GM21619 (cell line): Measurements from ENCODE around the gene VAV2.

Experiments used
- ATAC-seq: cut with Tn5 transposase; IDR thresholded peaks from one replicate; pipeline ENCODE4 v1.9.1; 2021; ENCODE audit not compliant: unreplicated experiment

Gene VAV2

GRCh38 chr9:133841167-133841812 lies 150.8 kb downstream of the VAV2 start:
- no peak for ATAC-seq

- ATAC-seq = no peak
Measured at GRCh38 chr9:133839822-133840329, 152.2 kb downstream of the VAV2 start.

- ATAC-seq = no peak
Measured at GRCh38 chr9:133838859-133839507, 153.1 kb downstream of the VAV2 start.

DNA sequence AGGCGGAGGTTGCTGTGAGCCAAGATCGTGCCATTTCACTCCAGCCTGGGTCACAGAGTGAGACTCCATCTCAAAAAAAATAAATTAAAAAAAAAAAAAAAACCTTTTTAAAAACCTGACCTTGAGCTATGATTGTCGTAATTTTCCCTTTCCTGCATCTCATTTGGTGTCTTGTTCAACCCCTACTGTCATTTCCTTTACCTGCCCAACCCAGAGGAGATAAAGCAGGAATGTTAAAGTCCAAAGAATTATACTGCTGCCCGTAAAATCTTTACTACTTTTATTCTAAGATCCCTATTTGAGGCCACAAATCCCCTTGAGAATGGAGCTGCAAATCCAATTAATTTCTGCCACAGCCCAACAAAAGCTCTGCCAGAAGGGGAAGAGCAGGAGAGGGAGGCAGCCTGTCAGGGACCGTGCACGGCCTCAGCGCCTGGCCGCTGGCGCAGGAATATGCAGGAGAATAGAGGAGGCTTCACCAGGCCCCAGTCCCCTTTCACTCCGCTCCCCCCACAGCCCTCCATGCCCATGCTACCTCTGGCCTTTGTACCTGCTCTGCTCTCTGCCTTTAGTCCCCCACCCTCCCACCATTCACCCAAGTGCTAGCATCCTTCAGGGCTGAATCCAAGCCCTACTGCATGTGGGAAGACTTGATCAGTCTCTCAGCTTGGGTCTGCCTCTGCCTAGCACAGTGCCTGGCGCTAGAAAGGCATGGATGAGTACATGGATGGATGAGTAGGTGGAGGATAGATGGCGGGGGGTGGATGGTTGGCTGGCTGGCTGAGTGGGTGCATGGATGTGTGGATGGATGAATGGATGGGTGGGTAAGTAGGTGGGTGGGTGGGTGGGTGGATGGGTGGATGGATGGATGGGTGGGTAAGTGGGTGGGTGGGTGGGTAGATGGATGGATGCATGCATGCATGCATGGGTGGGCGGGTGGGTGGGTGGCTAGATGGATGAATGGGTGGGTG lies 154.2 kb downstream of the VAV2 start:
- ATAC-seq = no peak

DNA sequence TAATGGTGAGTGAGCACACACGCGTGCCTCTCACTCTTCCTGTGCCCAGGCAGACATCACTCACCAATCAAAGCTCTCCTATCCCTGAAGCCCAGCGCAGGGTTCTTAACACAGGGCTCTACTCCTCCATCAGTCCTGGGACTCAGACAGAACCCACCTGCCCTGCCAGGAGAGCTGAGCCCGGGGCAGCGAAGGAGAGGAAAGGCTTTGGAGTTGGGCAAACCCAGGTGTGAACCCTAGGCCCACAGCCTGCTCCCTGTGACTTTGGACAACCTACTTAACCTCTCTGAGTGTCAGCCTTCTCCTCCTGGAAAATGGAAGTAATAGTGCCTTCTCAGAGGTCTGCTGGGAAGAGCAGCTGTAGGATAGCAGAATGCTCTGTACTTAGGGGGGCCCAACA lies 155.3 kb downstream of the VAV2 start:
- ATAC-seq = no peak

GRCh38 chr9:133836001-133836758 lies 155.9 kb downstream of the VAV2 start:
- no peak for ATAC-seq

DNA sequence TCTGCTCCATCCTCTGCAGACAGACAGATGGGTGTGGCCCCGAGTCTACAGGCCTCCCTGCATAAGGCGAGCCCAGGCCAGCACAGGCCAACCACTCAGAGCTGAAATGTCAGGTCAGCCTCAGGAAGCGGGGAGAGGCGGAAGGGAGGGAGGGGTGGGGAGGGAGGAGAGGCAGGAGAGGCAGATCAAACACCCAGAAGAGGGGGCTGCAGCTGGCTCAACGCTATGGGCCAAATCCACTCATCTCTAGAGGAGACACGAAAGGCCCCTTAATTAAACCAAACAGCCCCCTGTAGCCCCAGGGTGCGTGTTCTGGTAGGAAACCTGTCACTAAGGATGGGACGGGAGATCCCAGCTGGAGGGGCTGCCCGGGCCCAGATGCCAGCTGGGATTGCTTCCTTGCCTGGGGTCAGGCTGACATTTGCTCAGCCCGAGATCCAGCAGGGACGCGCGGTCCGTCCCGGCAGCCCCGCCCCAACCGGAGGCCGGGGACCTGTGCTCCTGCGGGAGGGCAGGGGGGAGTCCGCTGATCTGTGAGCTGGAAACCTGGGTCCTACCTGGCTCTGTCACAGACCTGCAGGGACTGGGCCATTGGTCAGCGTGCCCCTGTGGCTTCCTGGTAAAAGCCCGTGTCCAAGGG lies 156.7 kb downstream of the VAV2 start:
- no peak for ATAC-seq

- no peak for ATAC-seq
Measured at GRCh38 chr9:133834080-133834976, 157.8 kb downstream of the VAV2 start.

DNA sequence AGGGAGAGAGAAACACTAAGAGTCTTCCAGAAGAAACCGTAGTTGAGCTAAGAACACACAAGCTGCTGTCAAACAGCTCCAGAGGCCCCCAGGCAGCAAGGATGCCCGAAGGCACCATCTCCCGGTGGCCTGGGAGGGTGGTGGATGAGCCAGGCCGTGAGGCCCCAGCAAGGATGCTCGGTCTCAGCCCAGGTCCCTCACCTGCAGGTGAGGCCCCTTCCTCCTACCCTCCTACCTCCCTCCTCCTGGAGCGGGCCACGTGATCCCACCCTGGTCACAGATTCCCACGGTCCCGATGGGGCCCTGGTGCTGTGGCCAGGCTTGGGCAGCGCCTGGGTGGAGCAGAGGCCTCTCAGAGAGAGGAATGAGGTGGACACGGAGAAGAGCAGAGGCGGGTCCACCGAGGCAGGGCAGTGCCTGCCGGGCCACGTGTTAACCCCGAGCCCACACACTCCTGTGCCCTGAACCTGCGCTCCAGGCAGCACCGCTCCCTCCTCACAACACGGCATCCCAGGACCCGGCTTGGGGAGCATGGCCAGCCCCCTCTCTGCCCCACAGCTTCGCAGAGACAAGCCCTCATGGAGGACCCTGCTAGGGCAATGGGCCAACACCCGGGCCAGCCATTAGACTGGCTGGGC lies 158.6 kb downstream of the VAV2 start:
- no peak for ATAC-seq

DNA sequence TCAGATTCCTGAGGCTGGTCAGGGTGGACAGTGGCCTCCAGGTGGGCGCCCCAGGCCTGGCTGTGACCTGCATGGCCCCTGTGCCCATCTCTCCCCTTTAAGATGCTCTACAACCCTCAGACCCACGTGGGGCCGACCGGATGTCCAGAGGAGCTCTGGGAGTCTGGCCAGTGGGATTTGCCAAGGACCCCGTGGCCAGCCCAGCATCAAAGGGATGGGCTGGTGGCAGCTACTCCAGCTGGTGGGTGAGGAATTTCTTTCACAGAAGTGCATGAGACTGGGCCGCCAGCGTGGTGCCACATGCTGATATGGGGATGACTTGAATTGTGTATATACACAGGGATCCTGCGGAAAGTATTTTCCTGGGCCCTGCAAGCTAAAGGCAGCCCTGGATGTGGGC lies 159.2 kb downstream of the VAV2 start:
- no peak for ATAC-seq

- no peak for ATAC-seq
Measured at GRCh38 chr9:133830711-133831110, 161.4 kb downstream of the VAV2 start.

- ATAC-seq = no peak
Measured at GRCh38 chr9:133830310-133830709, 161.8 kb downstream of the VAV2 start.

DNA sequence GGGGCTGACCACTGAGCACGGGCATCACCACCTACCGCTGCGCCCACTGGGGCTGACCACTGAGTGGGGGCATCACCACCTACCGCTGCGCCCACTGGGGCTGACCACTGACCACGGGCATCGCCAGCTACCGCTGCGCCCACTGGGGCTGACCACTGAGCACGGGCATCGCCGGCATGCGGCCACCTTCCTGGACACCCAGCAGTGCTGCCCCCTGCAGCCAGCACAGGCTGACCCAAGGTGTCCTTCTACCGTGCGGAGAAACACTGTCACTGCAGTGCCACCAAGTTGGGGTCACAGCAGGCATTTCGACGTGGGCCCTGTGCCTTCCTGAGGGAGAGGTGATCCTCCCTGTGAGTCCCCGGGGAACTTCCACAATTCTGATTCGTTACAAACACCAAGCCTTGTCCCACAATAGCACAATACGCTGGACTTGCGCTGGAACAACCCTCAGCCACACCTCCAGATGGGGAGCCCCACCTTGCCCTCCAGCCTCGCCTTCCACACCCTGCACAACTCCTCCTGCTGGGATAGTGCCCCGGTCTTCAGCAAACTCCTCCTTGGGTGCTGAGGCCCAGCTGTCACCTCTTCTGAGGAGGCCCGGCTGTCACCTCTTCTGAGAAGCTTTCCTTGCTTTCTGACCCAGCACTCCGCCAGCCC lies 163.7 kb downstream of the VAV2 start:
- no peak for ATAC-seq

DNA sequence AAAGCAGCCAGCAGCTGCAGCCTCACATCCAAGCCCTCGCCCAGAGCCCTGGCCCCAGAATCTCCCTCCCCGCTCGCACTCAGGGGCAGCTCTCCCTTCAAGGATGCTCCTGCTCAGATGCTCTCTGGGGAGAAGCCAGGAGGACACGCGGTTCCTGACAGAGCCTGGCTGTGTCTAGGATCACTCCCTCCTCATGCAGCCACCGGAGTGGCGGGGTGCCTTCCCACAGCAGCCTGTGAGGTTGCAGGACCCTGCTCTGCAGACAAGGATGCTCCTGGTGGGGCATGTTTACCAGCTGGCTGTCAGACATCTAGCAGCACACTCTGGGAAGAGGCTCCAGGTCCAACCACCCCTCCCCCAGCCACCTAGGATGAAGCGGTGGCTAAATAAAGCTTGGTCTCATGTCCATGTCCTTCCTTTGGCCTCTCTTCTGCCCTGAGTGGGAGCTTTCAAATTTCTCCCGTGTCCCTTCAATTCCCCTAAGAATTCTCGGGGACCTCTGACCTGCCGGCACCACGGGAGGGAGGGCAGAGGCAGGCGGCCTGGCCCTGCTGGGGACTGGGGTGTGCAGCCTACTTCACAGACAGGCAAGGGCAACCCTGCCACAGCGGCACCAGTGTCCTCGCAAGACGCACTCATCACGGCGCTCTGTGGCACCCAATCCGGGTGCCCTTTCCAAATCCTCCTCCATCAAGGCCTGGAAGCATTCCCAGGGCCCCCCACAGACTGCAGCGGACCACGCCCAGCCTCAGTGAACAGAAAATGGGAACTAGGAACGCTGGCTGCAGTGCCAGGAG lies 165.6 kb downstream of the VAV2 start:
- ATAC-seq = no peak

DNA sequence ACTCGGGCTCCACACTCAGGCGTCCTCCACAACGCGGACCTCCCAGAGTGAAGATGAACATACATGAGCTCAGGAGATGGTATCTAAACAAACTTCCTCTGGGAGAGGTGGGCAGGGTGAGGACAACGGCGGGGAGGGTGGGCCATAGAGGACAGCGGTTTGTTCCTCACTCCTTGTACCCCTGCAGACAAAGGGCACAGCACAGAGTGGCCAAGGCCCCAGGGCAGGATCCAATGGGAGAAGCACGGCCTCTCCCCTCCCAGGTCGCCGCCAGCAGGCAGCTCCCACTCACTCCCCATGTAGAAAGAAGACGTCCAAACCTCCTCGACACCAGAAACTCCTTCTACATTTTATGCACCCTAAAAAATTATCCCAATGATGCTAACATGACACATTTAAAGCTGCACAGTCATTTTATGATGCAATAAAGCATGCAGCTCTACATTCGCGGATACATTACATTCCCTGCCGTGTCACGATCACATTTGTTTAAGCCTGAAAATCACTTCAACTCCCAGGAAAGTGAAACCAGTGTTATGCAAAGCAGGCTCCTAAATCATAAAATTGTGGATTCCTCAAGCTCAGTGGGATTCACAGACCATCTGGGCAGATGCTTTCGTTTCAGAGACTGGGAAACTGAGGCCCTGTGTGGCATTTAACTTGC lies 166.4 kb downstream of the VAV2 start:
- no peak for ATAC-seq

GRCh38 chr9:133824802-133825186 lies 167.3 kb downstream of the VAV2 start:
- no peak for ATAC-seq
